PC-9 (cell line): Measurements from ENCODE around the gene ZDHHC8. TPM values are rescaled to one million over a fixed set of nuclear protein-coding genes. Genes with fewer than 3 reads are reported as not detected.

Experiments
- BruUV-seq: library from RNA; stranded (reverse); fragments of 400-500 nt; replicated peaks from 2 replicates; lab custom pipeline; 2021; lab: Mats Ljungman, UMichigan
- CTCF ChIA-PET: fragments of 300-600 bp; sonication (Branson Sonifier 250); formaldehyde crosslinking; loops from one replicate; lab custom pipeline; 2022; ENCODE audit warnings: antibody characterized with exemption; lab: Charles Lee
- POLR2A ChIA-PET: fragments of 300-600 bp; sonication (Branson Sonifier 250); formaldehyde crosslinking; loops from one replicate; lab custom pipeline; 2022; ENCODE audit warnings: antibody characterized with exemption; ENCODE audit not compliant: unreplicated experiment; lab: Charles Lee
- DNase-seq, 2 experiments: peaks; one replicate each; pipeline versions ENCODE4 v3.0.0 to v3.0.0-alpha.2; 2015 to 2022; ENCODE audit warnings: mixed read lengths in 1 of 2
- H2AFZ ChIP-seq: fragments of 200-600 bp; sonication (generic); 2 replicates; pipeline ENCODE4 v1.8.1; 2017; ENCODE audit warnings: antibody characterized with exemption
- H3F3A ChIP-seq: fragments of 200-600 bp; sonication (generic); 2 replicates; pipeline ENCODE4 v1.8.1; 2017; ENCODE audit warnings: antibody characterized with exemption, mild to moderate bottlenecking, low read depth; ENCODE audit not compliant: insufficient read depth
- H3K27ac ChIP-seq: fragments of 200-600 bp; sonication (generic); 2 replicates; pipeline ENCODE4 v1.6.1; 2016; ENCODE audit warnings: mixed run types
- H3K27me3 ChIP-seq: fragments of 200-600 bp; sonication (generic); 2 replicates; pipeline ENCODE4 v1.6.1; 2016; ENCODE audit warnings: low read depth, mixed run types; ENCODE audit not compliant: insufficient read depth
- H3K36me3 ChIP-seq: fragments of 200-600 bp; sonication (generic); 2 replicates; pipeline ENCODE4 v1.6.1; 2016; ENCODE audit warnings: low read depth, mixed run types
- H3K4me1 ChIP-seq: fragments of 200-600 bp; sonication (generic); replicated peaks from 2 replicates; pipeline ENCODE4 v1.6.1; 2016; ENCODE audit warnings: mixed run types; ENCODE audit not compliant: insufficient read depth
- H3K4me2 ChIP-seq: fragments of 200-600 bp; sonication (generic); 2 replicates; pipeline ENCODE4 v1.6.1; 2017; ENCODE audit warnings: mixed run types
- H3K4me3 ChIP-seq: fragments of 200-600 bp; sonication (generic); 2 replicates; pipeline ENCODE4 v1.6.1; 2016; ENCODE audit warnings: mixed run types
- H3K79me2 ChIP-seq: fragments of 200-600 bp; sonication (generic); 2 replicates; pipeline ENCODE4 v1.6.1; 2017; ENCODE audit warnings: low read depth, mixed run types
- H3K9me2 ChIP-seq: fragments of 200-600 bp; sonication (generic); 2 replicates; pipeline ENCODE4 v1.8.1; 2017; ENCODE audit warnings: mild to moderate bottlenecking; ENCODE audit not compliant: insufficient read depth
- H3K9me3 ChIP-seq: fragments of 200-600 bp; sonication (generic); 2 replicates; pipeline ENCODE4 v1.8.1; 2016; ENCODE audit warnings: low read depth; ENCODE audit not compliant: insufficient read depth
- H4K20me1 ChIP-seq: fragments of 200-600 bp; sonication (generic); 2 replicates; pipeline ENCODE4 v1.8.1; 2017; ENCODE audit not compliant: insufficient read depth
- CTCF ChIP-seq: fragments of 200-600 bp; sonication (generic); conservative IDR thresholded peaks from 2 replicates; pipeline ENCODE4 v1.6.1; 2017; ENCODE audit warnings: mixed run types, antibody characterized with exemption, mild to moderate bottlenecking, moderate library complexity
- EZH2 ChIP-seq: fragments of 200-600 bp; sonication (generic); IDR thresholded peaks from 2 replicates; pipeline ENCODE4 v1.8.0; 2017; ENCODE audit warnings: antibody characterized with exemption, low read depth
- intact Hi-C: fragments of 100-400 bp; cut with micrococcal nuclease; formaldehyde crosslinking; loops from one replicate; pipeline ENCODE4 v1.10.0; 2022; ENCODE audit not compliant: unreplicated experiment
- total RNA-seq: library from RNA; stranded (reverse); gene quantifications from 2 replicates; pipeline ENCODE4 v1.2.3, GENCODE V29; 2021

The ZDHHC8 gene
- total RNA-seq, 1 experiment from 2014 or later: 34.4 TPM

- ChIA-PET POLR2A (no interaction called here), CTCF (no interaction called here)
- Histone ChIP-seq H3K9me2 (no peaks in the 10 kb centered on the region), H4K20me1 (peaks cover 21% of the 10 kb centered on the region), H3K9me3 (no peaks in the 10 kb centered on the region), H3K27me3 (no peaks in the 10 kb centered on the region), H3K4me2 (no peak overlapping the region), H3K36me3 (no peaks in the 10 kb centered on the region), H3K79me2 (peaks cover 30% of the 10 kb centered on the region), H3K4me1 (no peaks in the 10 kb centered on the region), H3F3A (no peaks in the 10 kb centered on the region), H2AFZ (no peak overlapping the region), H3K27ac (no peak overlapping the region), H3K4me3 (no peak overlapping the region)
- no peak for DNase-seq
- BruUV-seq: no TSS peak
- no peak for TF ChIP-seq EZH2
- TF ChIP-seq CTCF: no peak
- intact Hi-C loops: no loop called here
These were observed 43.3 kb upstream of the ZDHHC8 start for GRCh38 chr22:20088263-20088648.

- BruUV-seq: no TSS peak
- Histone ChIP-seq H3K27me3 (no peaks in the 10 kb centered on the region), H3K9me3 (no peaks in the 10 kb centered on the region), H3F3A (no peaks in the 10 kb centered on the region), H3K9me2 (no peaks in the 10 kb centered on the region), H2AFZ (no peak overlapping the region), H3K79me2 (peaks cover 18% of the 10 kb centered on the region), H3K4me2 (no peak overlapping the region), H3K4me1 (no peaks in the 10 kb centered on the region), H3K4me3 (no peak overlapping the region), H4K20me1 (peaks cover 15% of the 10 kb centered on the region), H3K27ac (no peak overlapping the region), H3K36me3 (no peaks in the 10 kb centered on the region)
- DNase-seq: no peak
- POLR2A ChIA-PET: no interaction called here
- TF ChIP-seq EZH2 (no peak), CTCF (no peak)
- intact Hi-C loops: no loop called here
- CTCF ChIA-PET: no interaction called here
These were observed 42.2 kb upstream of the ZDHHC8 start for GRCh38 chr22:20089226-20089976.

GRCh38 chr22:20089977-20090729, 41.5 kb upstream of the ZDHHC8 start:
- Histone ChIP-seq H3K4me1 (no peaks in the 10 kb centered on the region), H3K9me3 (no peaks in the 10 kb centered on the region), H3K27ac (no peak overlapping the region), H3K27me3 (no peaks in the 10 kb centered on the region), H3K4me2 (no peak overlapping the region), H3K9me2 (no peaks in the 10 kb centered on the region), H3F3A (no peaks in the 10 kb centered on the region), H3K36me3 (no peaks in the 10 kb centered on the region), H4K20me1 (peaks cover 8% of the 10 kb centered on the region; the same call in 1 of the 2 replicates), H3K79me2 (peaks cover 11% of the 10 kb centered on the region), H3K4me3 (no peak overlapping the region), H2AFZ (no peak overlapping the region)
- no peak for DNase-seq
- no TSS peak for BruUV-seq
- ChIA-PET CTCF (no interaction called here), POLR2A (no interaction called here)
- intact Hi-C loops: no loop called here
- TF ChIP-seq CTCF (no peak), EZH2 (no peak)
